Measurements from ENCODE around the gene LAMA5.

Gene LAMA5

DNA sequence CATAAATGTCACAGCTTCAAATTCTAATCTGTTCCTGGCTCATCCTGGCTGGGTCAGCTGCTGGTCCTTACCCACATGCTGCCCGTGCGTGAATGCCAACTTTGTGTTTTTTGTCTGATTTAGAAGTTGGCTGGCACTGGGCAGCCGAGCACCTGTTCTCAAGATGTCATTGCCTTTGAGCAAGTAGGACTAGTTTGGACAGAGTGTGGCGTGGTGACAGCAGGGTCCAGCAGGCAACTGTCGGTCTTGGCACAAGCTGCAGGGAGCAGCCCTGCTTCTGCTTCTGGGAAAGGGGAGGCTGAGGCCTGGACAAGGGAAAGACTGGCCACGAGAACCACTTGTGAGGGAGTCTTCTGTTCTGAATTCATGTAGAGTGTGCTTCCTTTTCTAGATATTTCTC is 90.7 kb downstream of the LAMA5 start:
- H3K27me3 ChIP-seq (ENCODE audit: control insufficient read depth, insufficient read depth, low read length) = no peaks in the 10 kb centered on the region

DNA sequence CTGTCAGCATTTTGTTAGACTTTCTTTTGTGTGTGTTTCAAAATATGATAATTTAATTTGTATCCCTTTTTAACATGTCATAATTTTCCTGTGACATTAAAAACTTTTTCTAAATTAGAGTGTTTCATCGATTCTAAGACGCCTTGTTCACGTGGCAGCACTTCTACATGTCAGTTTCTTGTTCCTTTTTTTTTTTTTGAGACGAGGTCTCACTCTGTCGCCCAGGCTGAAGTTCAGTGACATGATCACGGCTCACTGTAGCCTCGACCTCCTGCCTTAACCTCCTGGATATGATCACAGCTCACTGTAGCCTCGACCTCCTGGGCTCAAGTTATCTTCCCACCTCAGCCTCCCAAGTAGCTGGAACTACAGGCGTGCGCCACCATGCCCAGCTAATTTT is 91.9 kb downstream of the LAMA5 start:
- Histone ChIP-seq H3K4me3 (ENCODE audit: low read depth, low read length) (no peak overlapping the region), H3K9me3 (ENCODE audit: control insufficient read depth, insufficient read depth, low read length) (no peaks in the 10 kb centered on the region), H3K36me3 (ENCODE audit: control insufficient read depth, insufficient read depth, low read length) (peaks cover 31% of the 10 kb centered on the region), H3K9ac (ENCODE audit: low read depth, low read length) (no peak overlapping the region), H3K27me3 (ENCODE audit: control insufficient read depth, insufficient read depth, low read length) (no peaks in the 10 kb centered on the region), H3K4me1 (ENCODE audit: control insufficient read depth, insufficient read depth, low read length) (no peaks in the 10 kb centered on the region)

More for the DNA sequence above, 90.7 kb downstream of the LAMA5 start:
- H3K9ac ChIP-seq (ENCODE audit: low read depth, low read length) = no peak overlapping the region
- H3K9me3 ChIP-seq (ENCODE audit: control insufficient read depth, insufficient read depth, low read length) = no peaks in the 10 kb centered on the region
- H3K36me3 ChIP-seq (ENCODE audit: control insufficient read depth, insufficient read depth, low read length) = peaks cover 40% of the 10 kb centered on the region
- H3K4me1 ChIP-seq (ENCODE audit: control insufficient read depth, insufficient read depth, low read length) = no peaks in the 10 kb centered on the region
- H3K4me3 ChIP-seq (ENCODE audit: low read depth, low read length) = no peak overlapping the region

GRCh38 chr20:62274332-62274950 is 92.7 kb downstream of the LAMA5 start:
- Histone ChIP-seq H3K4me1 (ENCODE audit: control insufficient read depth, insufficient read depth, low read length) (no peaks in the 10 kb centered on the region), H3K36me3 (ENCODE audit: control insufficient read depth, insufficient read depth, low read length) (peaks cover 25% of the 10 kb centered on the region), H3K4me3 (ENCODE audit: low read depth, low read length) (no peak overlapping the region), H3K27me3 (ENCODE audit: control insufficient read depth, insufficient read depth, low read length) (no peaks in the 10 kb centered on the region), H3K9me3 (ENCODE audit: control insufficient read depth, insufficient read depth, low read length) (no peaks in the 10 kb centered on the region), H3K9ac (ENCODE audit: low read depth, low read length) (no peak overlapping the region)

GRCh38 chr20:62273416-62273815 is 93.7 kb downstream of the LAMA5 start:
- Histone ChIP-seq H3K36me3 (ENCODE audit: control insufficient read depth, insufficient read depth, low read length) (peaks cover 21% of the 10 kb centered on the region), H3K4me3 (ENCODE audit: low read depth, low read length) (no peak overlapping the region), H3K4me1 (ENCODE audit: control insufficient read depth, insufficient read depth, low read length) (no peaks in the 10 kb centered on the region), H3K27me3 (ENCODE audit: control insufficient read depth, insufficient read depth, low read length) (no peaks in the 10 kb centered on the region), H3K9ac (ENCODE audit: low read depth, low read length) (no peak overlapping the region), H3K9me3 (ENCODE audit: control insufficient read depth, insufficient read depth, low read length) (no peaks in the 10 kb centered on the region)

DNA sequence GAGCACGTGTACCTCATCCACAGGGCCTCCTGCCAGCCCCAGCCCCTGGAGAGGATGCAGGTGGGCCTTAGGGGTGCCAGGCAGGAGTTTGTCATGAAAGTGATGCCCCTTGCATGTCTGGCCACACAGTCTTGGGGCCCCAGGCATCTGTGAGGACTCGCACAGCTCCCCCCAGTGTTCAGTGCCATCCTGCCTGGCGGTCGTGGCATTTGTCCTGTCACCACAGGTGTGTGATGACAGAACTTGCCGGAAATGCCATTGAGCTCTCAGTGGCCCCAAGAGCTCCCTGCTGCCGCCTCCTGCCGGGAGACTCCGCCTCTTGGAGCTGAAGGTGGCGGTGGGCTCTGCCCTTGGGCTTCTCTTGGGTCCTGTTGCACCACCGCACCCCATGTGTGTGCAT is 94.9 kb downstream of the LAMA5 start:
- Histone ChIP-seq H3K36me3 (ENCODE audit: control insufficient read depth, insufficient read depth, low read length) (peaks cover 21% of the 10 kb centered on the region), H3K27me3 (ENCODE audit: control insufficient read depth, insufficient read depth, low read length) (no peaks in the 10 kb centered on the region), H3K9ac (ENCODE audit: low read depth, low read length) (no peak overlapping the region)

DNA sequence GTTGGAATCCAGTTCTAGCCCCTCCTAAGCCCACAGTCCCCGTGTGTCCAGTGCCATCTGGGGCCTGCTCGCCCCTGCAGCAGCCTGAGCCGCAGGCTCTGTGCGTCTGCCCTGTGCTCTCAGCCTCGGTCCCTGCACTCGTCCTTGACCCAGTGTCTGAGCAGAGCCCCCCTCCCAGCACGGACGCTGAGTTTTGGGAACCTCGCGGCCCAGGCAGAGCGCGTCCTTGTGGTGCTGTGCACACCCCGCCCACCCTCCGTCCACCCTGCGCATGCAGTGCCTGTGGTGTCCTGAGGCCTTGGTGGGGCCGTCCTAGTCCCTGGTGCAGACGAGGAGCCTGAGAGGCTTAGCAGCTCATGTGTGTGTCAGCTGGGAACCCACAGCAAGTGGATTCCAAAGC is 97.2 kb downstream of the LAMA5 start:
- Histone ChIP-seq H3K27me3 (ENCODE audit: control insufficient read depth, insufficient read depth, low read length) (no peaks in the 10 kb centered on the region), H3K36me3 (ENCODE audit: control insufficient read depth, insufficient read depth, low read length) (peaks cover 24% of the 10 kb centered on the region), H3K4me1 (ENCODE audit: control insufficient read depth, insufficient read depth, low read length) (no peaks in the 10 kb centered on the region), H3K9me3 (ENCODE audit: control insufficient read depth, insufficient read depth, low read length) (no peaks in the 10 kb centered on the region), H3K4me3 (ENCODE audit: low read depth, low read length) (no peak overlapping the region), H3K9ac (ENCODE audit: low read depth, low read length) (no peak overlapping the region)

More for the DNA sequence above, 94.9 kb downstream of the LAMA5 start:
- Histone ChIP-seq H3K9me3 (ENCODE audit: control insufficient read depth, insufficient read depth, low read length) (no peaks in the 10 kb centered on the region), H3K4me1 (ENCODE audit: control insufficient read depth, insufficient read depth, low read length) (no peaks in the 10 kb centered on the region), H3K4me3 (ENCODE audit: low read depth, low read length) (no peak overlapping the region)

GRCh38 chr20:62269378-62269777 is 97.7 kb downstream of the LAMA5 start:
- H3K9ac ChIP-seq (ENCODE audit: low read depth, low read length) = no peak overlapping the region
- peaks cover 25% of the 10 kb centered on the region for H3K36me3 ChIP-seq (ENCODE audit: control insufficient read depth, insufficient read depth, low read length)
- no peak overlapping the region for H3K4me3 ChIP-seq (ENCODE audit: low read depth, low read length)

DNA sequence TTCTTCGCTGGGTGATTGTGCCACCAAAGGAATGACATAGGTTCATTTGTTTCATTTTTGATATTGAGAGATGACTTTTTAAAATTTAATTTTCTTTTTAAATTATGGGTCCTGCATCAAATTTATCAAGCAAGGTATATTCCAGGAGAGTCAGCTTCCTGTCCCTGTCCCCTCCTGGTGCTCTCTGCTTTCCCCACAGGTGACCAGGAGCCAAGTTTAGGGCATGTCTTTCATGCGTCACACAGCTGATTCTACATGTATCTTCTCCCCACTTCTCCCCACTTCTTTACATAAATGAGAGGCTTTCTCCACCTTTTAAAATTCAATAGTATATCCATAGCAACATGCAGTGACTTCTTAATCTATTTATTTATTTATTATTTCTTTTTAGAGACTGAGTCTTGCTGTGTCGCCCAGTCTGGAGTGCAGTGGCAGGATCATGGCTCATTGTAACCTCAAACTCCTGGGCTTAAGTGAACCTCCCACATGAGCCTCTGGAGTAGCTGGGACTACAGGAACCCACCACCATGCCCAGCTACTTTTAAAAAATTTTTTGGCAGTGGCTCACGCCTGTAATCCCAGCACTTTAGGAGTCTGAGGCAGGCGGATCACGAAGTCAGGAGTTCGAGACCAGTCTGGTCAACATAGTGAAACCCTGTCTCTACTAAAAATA is 98.7 kb downstream of the LAMA5 start:
- Histone ChIP-seq H3K9ac (ENCODE audit: low read depth, low read length) (no peak overlapping the region), H3K9me3 (ENCODE audit: control insufficient read depth, insufficient read depth, low read length) (no peaks in the 10 kb centered on the region), H3K4me1 (ENCODE audit: control insufficient read depth, insufficient read depth, low read length) (no peaks in the 10 kb centered on the region), H3K4me3 (ENCODE audit: low read depth, low read length) (no peak overlapping the region), H3K27me3 (ENCODE audit: control insufficient read depth, insufficient read depth, low read length) (no peaks in the 10 kb centered on the region), H3K36me3 (ENCODE audit: control insufficient read depth, insufficient read depth, low read length) (peaks cover 28% of the 10 kb centered on the region)

More at GRCh38 chr20:62269378-62269777, 97.7 kb downstream of the LAMA5 start:
- Histone ChIP-seq H3K27me3 (ENCODE audit: control insufficient read depth, insufficient read depth, low read length) (no peaks in the 10 kb centered on the region), H3K9me3 (ENCODE audit: control insufficient read depth, insufficient read depth, low read length) (no peaks in the 10 kb centered on the region), H3K4me1 (ENCODE audit: control insufficient read depth, insufficient read depth, low read length) (no peaks in the 10 kb centered on the region)

- Histone ChIP-seq H3K4me1 (ENCODE audit: control insufficient read depth, insufficient read depth, low read length) (no peaks in the 10 kb centered on the region), H3K27me3 (ENCODE audit: control insufficient read depth, insufficient read depth, low read length) (no peaks in the 10 kb centered on the region), H3K9ac (ENCODE audit: low read depth, low read length) (no peak overlapping the region), H3K4me3 (ENCODE audit: low read depth, low read length) (no peak overlapping the region), H3K9me3 (ENCODE audit: control insufficient read depth, insufficient read depth, low read length) (no peaks in the 10 kb centered on the region), H3K36me3 (ENCODE audit: control insufficient read depth, insufficient read depth, low read length) (peaks cover 30% of the 10 kb centered on the region)
Observed at GRCh38 chr20:62267543-62267942, 99.6 kb downstream of the LAMA5 start.

DNA sequence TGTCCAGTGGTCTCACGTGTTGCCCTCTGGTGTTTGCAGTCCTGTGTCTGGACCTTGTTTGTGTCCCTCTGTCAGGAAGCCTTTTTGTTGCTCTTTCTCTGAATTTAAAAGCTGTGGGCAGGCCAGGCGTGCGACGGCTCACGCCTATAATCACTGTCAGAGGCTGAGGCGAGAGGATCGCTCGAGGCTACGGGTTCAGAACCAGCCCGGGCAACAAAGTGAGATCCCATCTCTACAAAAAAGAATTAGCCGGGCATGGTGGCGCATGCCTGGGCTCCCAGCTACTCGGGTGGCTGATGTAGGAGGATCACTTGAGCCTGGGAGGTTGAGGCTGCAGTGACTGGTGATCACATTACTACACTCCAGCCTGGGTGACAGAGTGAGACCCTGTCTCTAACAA is 100.3 kb downstream of the LAMA5 start:
- no peaks in the 10 kb centered on the region for H3K4me1 ChIP-seq (ENCODE audit: control insufficient read depth, insufficient read depth, low read length)
- H3K27me3 ChIP-seq (ENCODE audit: control insufficient read depth, insufficient read depth, low read length) = no peaks in the 10 kb centered on the region
- H3K36me3 ChIP-seq (ENCODE audit: control insufficient read depth, insufficient read depth, low read length) = peaks cover 28% of the 10 kb centered on the region
- no peaks in the 10 kb centered on the region for H3K9me3 ChIP-seq (ENCODE audit: control insufficient read depth, insufficient read depth, low read length)
- no peak overlapping the region for H3K4me3 ChIP-seq (ENCODE audit: low read depth, low read length)
- no peak overlapping the region for H3K9ac ChIP-seq (ENCODE audit: low read depth, low read length)

DNA sequence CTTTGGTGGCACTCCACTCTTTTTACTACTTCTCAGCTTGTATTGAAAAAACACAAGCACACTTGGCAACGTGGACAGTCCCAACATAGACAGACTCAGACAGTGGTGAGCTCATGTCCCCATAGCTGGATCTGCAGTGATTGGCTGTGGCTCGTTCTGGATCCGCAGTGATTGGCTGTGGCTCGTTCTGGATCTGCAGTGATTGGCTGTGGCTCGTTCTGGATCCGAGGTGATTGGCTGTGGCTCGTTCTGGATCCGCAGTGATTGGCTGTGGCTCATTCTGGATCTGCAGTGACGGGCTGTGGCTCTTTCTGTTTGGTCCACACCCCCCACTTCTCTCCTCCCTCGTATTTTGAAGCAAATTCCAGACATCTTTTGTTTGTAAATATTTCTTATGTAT is 100.8 kb downstream of the LAMA5 start:
- Histone ChIP-seq H3K4me1 (ENCODE audit: control insufficient read depth, insufficient read depth, low read length) (no peaks in the 10 kb centered on the region), H3K9ac (ENCODE audit: low read depth, low read length) (no peak overlapping the region), H3K36me3 (ENCODE audit: control insufficient read depth, insufficient read depth, low read length) (peaks cover 27% of the 10 kb centered on the region), H3K27me3 (ENCODE audit: control insufficient read depth, insufficient read depth, low read length) (no peaks in the 10 kb centered on the region), H3K4me3 (ENCODE audit: low read depth, low read length) (no peak overlapping the region), H3K9me3 (ENCODE audit: control insufficient read depth, insufficient read depth, low read length) (no peaks in the 10 kb centered on the region)

- no peaks in the 10 kb centered on the region for H3K9me3 ChIP-seq (ENCODE audit: control insufficient read depth, insufficient read depth, low read length)
- no peaks in the 10 kb centered on the region for H3K27me3 ChIP-seq (ENCODE audit: control insufficient read depth, insufficient read depth, low read length)
- peaks cover 34% of the 10 kb centered on the region for H3K36me3 ChIP-seq (ENCODE audit: control insufficient read depth, insufficient read depth, low read length)
- H3K4me1 ChIP-seq (ENCODE audit: control insufficient read depth, insufficient read depth, low read length) = no peaks in the 10 kb centered on the region
- no peak overlapping the region for H3K9ac ChIP-seq (ENCODE audit: low read depth, low read length)
- H3K4me3 ChIP-seq (ENCODE audit: low read depth, low read length) = no peak overlapping the region
Observed at GRCh38 chr20:62265365-62265764, 101.7 kb downstream of the LAMA5 start.
